Fibroblast of lung (primary cell): ENCODE results near the gene DOCK4. TPM values are rescaled to one million over a fixed set of nuclear protein-coding genes. Genes with fewer than 3 reads are reported as not detected.

Experiments used
- DNase-seq, 2 donors: peaks; one replicate each; pipeline versions ENCODE4 v3.0.0 to v3.0.0-alpha.2; 2010; ENCODE audit warnings: low read depth in 2 of 2
- H2AFZ ChIP-seq: 2 replicates; pipeline ENCODE4 v1.5.1; 2012; ENCODE audit warnings: low read length, control low read depth, inconsistent platforms
- H3K27ac ChIP-seq: 2 replicates; pipeline ENCODE4 v1.5.1; 2011; ENCODE audit warnings: low read length, control low read depth; ENCODE audit not compliant: insufficient read depth
- H3K27me3 ChIP-seq: 2 replicates; pipeline ENCODE4 v1.5.1; 2011; ENCODE audit warnings: mild to moderate bottlenecking, low read length; ENCODE audit not compliant: control insufficient read depth, insufficient read depth
- H3K36me3 ChIP-seq: 2 replicates; pipeline ENCODE4 v1.5.1; 2011; ENCODE audit warnings: low read length; ENCODE audit not compliant: control insufficient read depth, insufficient read depth
- H3K4me1 ChIP-seq: 2 replicates; pipeline ENCODE4 v1.5.1; 2011; ENCODE audit warnings: low read length; ENCODE audit not compliant: control insufficient read depth, insufficient read depth; ENCODE audit errors: extremely low read depth
- H3K4me2 ChIP-seq: 2 replicates; pipeline ENCODE4 v1.5.1; 2011; ENCODE audit warnings: low read length, control low read depth; ENCODE audit not compliant: insufficient read depth; ENCODE audit errors: extremely low read depth
- H3K4me3 ChIP-seq, 4 experiments: fragments of 200-600 bp in 1 of 4; sonication (generic) in 1 of 4; replicated peaks in 1 of 4; 2 replicates each; pipeline ENCODE4 v1.5.1; 2011 to 2016; ENCODE audit warnings: low read length in 4 of 4, low read depth in 3 of 4, mild to moderate bottlenecking in 3 of 4, control low read depth in 2 of 4, inconsistent platforms in 1 of 4, mixed read lengths in 1 of 4; ENCODE audit not compliant: insufficient read depth in 1 of 4; ENCODE audit errors: control extremely low read depth in 1 of 4
- H3K79me2 ChIP-seq: 2 replicates; pipeline ENCODE4 v1.5.1; 2012; ENCODE audit warnings: mild to moderate bottlenecking, low read length, inconsistent platforms; ENCODE audit not compliant: control insufficient read depth, insufficient read depth
- H3K9ac ChIP-seq: 2 replicates; pipeline ENCODE4 v1.5.1; 2011; ENCODE audit warnings: mild to moderate bottlenecking, low read length, control low read depth; ENCODE audit not compliant: insufficient read depth
- H3K9me3 ChIP-seq: 2 replicates; pipeline ENCODE4 v1.5.1; 2012; ENCODE audit warnings: low read depth, low read length; ENCODE audit not compliant: control insufficient read depth, insufficient read depth
- H4K20me1 ChIP-seq: 2 replicates; pipeline ENCODE4 v1.5.1; 2011; ENCODE audit warnings: low read length; ENCODE audit not compliant: control insufficient read depth, insufficient read depth; ENCODE audit errors: extremely low read depth
- CTCF ChIP-seq, 2 donors: IDR thresholded peaks in 1 of 2; conservative IDR thresholded peaks in 1 of 2; 1 replicate in 1 of 2; 2 replicates in 1 of 2; pipeline ENCODE4 v1.5.1; 2011 to 2012; ENCODE audit warnings: low read length in 2 of 2, control low read depth in 1 of 2, inconsistent platforms in 1 of 2, low read depth in 1 of 2, mild to moderate bottlenecking in 1 of 2
- EZH2 ChIP-seq: IDR thresholded peaks from 2 replicates; pipeline ENCODE4 v1.5.1; 2012; ENCODE audit warnings: low read length, control low read depth, mild to moderate bottlenecking; ENCODE audit errors: missing control alignments
- polyA plus RNA-seq, 2 donors: library from polyadenylated mRNA; depleted of rRNA in 1 of 2; stranded (reverse) in 1 of 2; unstranded in 1 of 2; fragments of >200 nt; gene quantifications; 2 replicates each; pipeline ENCODE4 v1.2.1, GENCODE V29; 2011 to 2012; ENCODE audit warnings: missing spikeins in 1 of 2
- total RNA-seq: library from RNA; depleted of rRNA; stranded (reverse); fragments of >200 nt; gene quantifications from 2 replicates; pipeline ENCODE4 v1.2.1, GENCODE V29; 2014

The DOCK4 gene
- total and polyA plus RNA-seq, 2 donors (not counting 1 experiment from before 2014, with no cell fraction given): 20.8 to 39.3 TPM

DNA sequence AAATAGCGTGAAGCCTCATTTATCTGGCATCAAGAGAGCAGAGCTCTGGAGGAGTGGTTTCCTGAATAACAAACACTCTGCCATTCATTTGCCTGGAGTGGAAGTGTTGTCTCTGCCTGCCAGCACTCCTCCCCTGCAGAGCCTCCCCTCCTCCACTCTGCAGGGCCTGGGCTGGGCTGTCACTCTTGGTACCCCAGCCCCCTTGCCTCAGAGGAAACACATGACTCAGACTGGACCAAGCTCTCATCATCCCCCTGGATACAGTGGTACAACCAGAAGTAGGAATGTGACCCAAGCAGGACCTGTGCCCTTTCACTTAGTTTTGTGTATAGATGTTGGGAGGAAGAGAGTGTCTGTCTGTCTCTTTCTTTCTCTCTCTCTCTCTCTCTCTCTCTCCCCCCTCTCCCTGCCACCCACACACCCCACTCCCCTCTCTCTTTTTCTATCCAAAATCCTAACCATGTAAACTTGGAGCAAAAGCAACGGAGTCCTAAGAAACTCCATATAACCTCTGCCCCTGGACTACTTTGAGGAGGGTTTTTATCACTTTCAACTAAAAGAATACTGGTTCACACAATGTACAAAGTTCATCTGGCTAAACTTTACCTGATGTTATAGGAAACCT is 43.9 kb downstream of the DOCK4 start:
- Histone ChIP-seq H3K9me3 (no peaks in the 10 kb centered on the region), H3K4me1 (peaks cover 8% of the 10 kb centered on the region), H3K36me3 (no peaks in the 10 kb centered on the region), H3K4me3 (no peak overlapping the region), H2AFZ (no peak overlapping the region), H3K9ac (no peak overlapping the region), H3K4me2 (peak overlapping the region; percentile 44), H3K27ac (no peak overlapping the region), H3K27me3 (no peaks in the 10 kb centered on the region), H3K79me2 (peaks cover 1% of the 10 kb centered on the region), H4K20me1 (no peaks in the 10 kb centered on the region)
- TF ChIP-seq EZH2 (no peak), CTCF (conservative IDR thresholded peaks at IDR 0.05 in 1 of 2, IDR thresholded peaks at IDR 0.05 in 1 of 2; ENCODE audit: low read depth in 1 of 2, low read length in 2 of 2) (no peak)
- peak; percentile 68 to 84 for DNase-seq

- Histone ChIP-seq H3K27me3 (no peaks in the 10 kb centered on the region), H3K27ac (no peak overlapping the region), H3K4me3 (no peak overlapping the region), H3K36me3 (no peaks in the 10 kb centered on the region), H4K20me1 (no peaks in the 10 kb centered on the region), H3K4me2 (no peak overlapping the region), H3K9me3 (no peaks in the 10 kb centered on the region), H3K4me1 (peaks cover 8% of the 10 kb centered on the region), H3K9ac (no peak overlapping the region), H3K79me2 (peaks cover 1% of the 10 kb centered on the region), H2AFZ (no peak overlapping the region)
- no peak for DNase-seq
- TF ChIP-seq EZH2: no peak
- TF ChIP-seq CTCF (conservative IDR thresholded peaks at IDR 0.05 in 1 of 2, IDR thresholded peaks at IDR 0.05 in 1 of 2; ENCODE audit: low read depth in 1 of 2, low read length in 2 of 2): no peak
These were observed 44.7 kb downstream of the DOCK4 start for GRCh38 chr7:112161253-112162141.

DNA sequence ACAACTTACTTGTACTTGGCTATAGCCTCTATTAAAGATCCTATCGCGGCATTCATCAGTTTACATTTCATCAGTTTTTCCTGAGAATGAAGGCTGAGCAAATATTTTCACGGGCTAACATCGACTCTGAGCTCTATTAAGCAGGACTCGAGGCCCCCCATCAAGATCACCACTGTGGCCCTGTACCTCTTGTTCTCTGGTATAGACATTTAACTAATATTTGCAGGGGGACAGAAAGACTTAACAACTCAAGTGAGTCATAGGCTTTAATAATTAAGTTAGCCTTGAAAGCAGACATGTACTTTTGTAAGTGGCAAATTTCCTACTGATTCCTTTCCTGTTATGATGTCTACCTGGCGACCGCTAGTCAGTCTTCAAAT is 45.4 kb downstream of the DOCK4 start:
- no peak for DNase-seq
- TF ChIP-seq EZH2 (no peak), CTCF (conservative IDR thresholded peaks at IDR 0.05 in 1 of 2, IDR thresholded peaks at IDR 0.05 in 1 of 2; ENCODE audit: low read depth in 1 of 2, low read length in 2 of 2) (no peak)
- Histone ChIP-seq H3K4me1 (peaks cover 8% of the 10 kb centered on the region), H4K20me1 (no peaks in the 10 kb centered on the region), H3K27ac (no peak overlapping the region), H3K9me3 (no peaks in the 10 kb centered on the region), H2AFZ (no peak overlapping the region), H3K9ac (no peak overlapping the region), H3K79me2 (peaks cover 1% of the 10 kb centered on the region), H3K27me3 (no peaks in the 10 kb centered on the region), H3K4me2 (peak overlapping the region; percentile 46), H3K36me3 (no peaks in the 10 kb centered on the region), H3K4me3 (peak overlapping the region in 1 of 4 experiments; percentile 23)
